ENCODE data around the gene ZNF23.

GRCh38 chr16:71440669-71441347 is 21.2 kb downstream of the ZNF23 start:
- peak; percentile 58 for TF ChIP-seq CTCF (IDR thresholded peaks at IDR 0.05)
- TF ChIP-seq EZH2 (IDR thresholded peaks at IDR 0.05), result no peak

Data from neural progenitor cell (in vitro differentiated cells).